HTR-8/SVneo (cell line): Measurements from ENCODE around the gene SMAD3.

Experiments
- DNase-seq: peaks from one replicate; pipeline ENCODE4 v3.0.0; 2011; ENCODE audit warnings: low spot score, mixed read lengths; ENCODE audit not compliant: insufficient read length
- FAIRE-seq: peaks from 2 replicates; lab custom pipeline; 2011; peaks lifted over from hg19 to GRCh38; lab: Jason Lieb, UNC

SMAD3 gene

DNA sequence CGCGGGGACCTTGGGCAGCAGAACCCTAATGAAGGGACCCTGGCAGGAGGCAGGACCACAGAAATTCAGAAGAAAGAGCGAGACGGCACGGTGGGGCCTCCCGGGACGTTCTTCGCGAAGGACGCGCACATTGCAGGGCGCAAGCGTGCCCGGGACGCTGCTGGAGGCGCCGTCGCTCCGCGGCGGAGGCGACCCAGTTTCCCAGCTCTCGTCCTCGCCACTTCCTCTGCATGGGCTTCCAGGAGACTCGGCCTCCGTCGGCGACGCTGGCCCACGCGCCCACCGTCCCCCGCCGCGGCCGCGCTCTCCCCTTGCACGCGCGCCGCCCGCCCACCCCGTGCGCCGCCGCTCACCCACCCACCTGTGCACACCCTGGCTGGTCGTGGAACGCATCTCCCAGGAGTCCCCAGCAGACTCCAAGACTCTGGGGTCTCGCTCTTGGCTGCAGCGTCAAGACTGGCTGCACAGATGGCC is 31.8 kb upstream of the SMAD3 start:
- DNase-seq (no peak), FAIRE-seq (no peak)

DNA sequence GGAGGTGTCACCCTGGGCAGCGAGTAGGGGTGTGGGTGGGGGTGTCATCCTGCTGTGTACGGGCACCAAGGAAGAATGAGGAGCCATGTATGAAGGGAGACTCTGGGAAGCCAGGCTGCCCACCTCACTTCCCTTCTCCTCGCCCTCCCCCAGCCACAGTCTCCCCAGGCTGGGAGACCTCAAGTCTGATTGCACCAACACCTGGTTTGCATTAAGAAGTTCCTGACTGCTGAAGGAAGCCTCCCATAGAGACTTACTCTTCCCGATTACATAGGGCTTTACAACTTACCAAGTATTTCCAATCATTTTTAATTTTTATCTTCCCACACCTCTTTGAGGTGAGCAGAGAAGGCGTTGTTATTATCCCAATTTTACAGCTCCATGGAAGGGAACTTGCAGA is 29.5 kb upstream of the SMAD3 start:
- DNase-seq, result no peak
- no peak for FAIRE-seq

DNA sequence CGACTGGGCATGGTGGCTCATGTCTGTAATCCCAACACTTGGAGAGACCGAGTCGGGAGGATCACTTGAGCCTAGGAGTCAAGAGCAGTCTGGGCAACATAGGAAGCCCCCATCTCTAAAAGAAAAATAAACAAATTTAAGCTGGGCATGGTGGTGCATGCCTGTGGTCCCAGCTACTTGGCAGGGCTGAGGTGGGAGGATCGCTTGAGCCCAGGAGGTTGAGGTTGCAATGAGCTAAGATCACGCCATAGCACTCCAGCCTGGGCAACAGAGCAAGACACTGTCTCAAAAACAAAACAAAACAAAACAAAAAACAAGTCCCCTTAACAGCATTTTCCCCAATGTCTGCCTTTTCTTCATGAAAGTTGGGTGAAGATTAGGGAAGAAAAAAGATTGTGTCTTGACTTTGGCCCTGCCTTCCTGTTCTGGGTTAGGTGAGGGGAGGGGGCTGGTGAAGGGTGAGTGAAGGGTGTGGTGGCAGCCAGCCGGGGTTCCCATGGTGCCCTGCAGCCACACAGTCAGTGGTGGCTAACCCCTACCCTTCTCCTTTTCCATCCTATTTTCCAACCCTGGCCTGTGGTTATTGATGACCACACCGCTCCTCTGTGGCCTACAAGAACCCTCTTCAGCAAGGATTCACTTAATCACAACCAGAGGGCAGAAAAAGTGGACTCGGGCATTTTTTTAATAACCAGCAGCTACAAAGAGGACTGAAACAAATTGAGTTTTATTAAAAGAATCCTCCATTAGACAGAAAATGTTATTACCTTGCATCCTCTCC is 28.4 kb upstream of the SMAD3 start:
- DNase-seq (no peak), FAIRE-seq (no peak)

DNA sequence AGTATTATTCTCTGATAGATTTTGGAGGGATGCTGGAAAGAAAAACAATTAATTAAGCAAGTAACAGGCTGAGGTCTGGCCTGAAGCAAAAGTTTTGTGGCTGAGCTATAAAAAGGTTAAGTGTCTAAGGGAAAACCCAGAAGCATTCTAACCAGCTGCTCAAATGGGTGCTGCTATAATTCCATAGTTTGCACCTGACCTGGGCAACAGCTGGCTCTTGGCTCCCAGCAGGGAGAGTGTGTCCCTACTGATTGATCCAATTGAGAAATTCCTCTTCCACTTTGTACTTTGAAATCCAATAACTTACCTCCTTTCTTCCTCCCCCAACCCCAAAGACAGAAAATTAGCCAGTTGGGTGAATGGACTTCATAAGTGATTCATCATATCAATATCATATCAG is 27.7 kb upstream of the SMAD3 start:
- DNase-seq (no peak), FAIRE-seq (no peak)

DNA sequence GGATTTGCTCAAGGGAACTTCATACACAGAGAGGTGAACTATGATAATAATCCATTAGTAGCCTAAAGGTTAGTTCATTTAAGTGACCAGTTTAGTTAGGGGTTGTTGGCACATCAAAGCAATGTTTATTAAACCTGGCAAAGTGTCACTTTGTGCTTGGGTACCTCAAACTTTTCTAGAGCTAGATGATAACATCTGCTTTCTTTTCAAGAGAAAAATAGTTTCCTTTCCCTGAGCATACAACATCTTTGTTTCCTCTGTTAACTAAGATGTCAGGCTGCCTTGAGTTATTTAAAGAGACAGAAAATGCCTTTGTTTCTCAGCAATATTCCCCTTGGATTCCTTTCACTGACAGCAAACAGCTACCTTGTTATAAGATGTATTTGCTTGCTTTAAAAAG is 26.7 kb upstream of the SMAD3 start:
- FAIRE-seq (no peak), DNase-seq (no peak)

DNA sequence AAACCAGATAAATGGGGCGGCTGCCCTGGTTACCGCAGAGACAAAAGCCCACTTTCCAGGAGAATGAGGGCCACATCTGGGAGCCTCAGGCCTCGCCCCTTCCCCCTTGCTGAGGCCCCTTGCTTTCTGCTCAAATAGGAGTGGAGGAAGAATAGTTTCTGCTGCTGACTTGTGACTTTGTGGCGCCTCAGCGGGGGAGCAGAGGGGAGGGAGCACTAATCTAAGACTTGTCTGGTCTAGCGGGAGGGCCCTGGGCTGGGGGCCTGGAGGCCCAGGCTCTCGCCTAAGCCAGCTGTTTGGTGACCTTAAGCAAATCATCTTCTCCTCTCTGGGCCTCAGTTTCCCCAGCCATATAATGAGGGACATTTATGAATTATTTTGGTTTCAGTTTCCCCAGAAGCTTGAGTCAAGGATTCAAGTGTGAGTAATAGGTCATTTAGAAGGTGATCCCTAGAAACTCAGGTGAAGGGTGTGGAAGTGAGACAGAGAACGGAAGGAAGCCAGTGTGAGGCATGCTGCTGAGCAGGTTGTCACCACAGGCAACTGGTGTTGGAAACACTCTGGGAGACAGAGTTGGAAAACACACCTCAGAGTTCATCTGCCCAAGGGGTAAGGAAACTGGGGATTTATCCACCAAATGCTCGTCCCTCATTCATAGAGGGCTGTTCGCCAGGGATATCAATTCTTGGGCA is 25.9 kb upstream of the SMAD3 start:
- DNase-seq (no peak), FAIRE-seq (no peak)

DNA sequence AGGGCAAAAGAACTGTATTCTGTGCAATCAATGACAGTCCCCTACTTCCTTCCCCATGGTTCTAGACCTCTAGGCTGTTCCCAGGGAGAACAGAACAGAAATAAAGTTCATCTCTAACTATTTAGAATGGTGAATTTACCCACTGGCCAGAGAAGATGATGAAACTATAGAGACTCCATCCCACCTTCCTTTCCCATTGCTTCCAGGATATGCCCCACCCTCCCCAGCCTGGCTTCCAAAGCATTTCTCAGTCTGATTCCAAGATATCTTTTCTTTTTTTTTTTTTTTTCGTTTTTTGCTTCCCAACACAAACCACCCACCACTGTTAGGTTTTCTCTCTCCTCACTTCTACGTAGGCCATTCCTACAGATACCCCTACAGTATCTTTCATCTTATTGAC is 25.1 kb upstream of the SMAD3 start:
- DNase-seq (no peak), FAIRE-seq (no peak)

DNA sequence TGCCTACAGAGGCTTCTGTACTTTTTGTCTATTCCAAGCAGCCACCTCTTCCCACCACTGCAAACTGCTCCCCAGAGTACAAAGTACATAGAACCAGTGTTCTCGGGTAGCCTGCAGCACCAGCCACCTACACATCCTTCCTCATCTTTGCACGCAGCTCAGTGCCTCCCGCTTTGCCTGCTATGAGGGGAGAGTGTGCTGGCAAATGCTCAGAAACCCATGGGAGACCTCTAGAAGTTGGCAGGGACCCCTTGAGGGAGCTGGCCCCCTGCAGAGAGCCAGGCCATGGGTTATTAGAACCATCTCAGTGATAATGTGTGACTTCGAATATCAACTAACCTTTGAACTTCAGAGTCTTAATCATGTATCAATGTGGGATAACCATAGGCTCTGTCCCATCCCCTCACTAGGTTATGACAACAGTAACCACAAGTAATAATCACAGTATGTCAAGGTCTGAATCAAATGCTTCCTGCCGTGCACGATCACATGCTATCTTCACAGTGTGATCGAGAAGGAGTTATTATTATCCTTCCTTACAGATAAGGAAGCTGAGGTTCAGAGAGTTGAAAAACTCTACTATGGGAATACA is 22.8 kb upstream of the SMAD3 start:
- FAIRE-seq (no peak), DNase-seq (no peak)

DNA sequence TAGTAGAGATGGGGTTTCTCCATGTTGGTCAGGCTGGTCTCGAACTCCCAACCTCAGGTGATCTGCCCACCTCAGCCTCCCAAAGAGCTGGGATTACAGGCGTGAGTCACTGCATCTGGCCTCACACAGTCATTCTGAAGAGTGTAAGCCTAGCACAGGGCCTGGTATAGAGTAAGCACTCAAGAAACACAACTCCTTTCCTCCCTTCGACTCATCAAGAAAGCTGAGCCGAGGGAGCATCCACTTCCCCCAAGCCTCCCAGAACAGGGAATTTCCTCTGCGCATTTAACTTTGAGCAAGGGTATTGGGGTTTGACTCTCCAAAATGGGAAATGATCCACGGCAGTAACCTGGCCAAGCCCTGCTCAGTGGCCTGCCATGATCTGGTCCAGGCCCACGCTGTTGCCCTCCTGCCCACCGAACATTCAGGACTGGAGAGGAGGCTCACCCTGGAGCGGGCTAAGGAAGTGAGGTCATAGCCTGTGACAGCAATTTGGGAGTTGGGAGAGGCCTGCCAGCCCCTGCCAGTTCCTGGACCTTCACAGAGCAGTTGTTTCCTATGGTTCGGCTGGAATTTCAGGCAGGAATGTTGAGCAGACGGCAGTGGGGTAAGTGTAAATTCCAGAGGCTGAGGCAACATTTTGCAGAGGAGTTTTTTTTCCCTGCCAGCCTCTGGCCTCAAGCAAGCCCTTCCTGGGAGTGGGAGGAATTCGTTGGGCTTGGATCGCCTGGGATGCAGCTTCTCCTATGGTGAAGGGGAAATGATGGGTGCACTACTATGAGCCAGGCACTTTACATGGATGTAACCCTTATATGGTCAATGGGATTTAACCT is 21.2 kb upstream of the SMAD3 start:
- peak; percentile 88 for FAIRE-seq
- DNase-seq, result peak; percentile 63

DNA sequence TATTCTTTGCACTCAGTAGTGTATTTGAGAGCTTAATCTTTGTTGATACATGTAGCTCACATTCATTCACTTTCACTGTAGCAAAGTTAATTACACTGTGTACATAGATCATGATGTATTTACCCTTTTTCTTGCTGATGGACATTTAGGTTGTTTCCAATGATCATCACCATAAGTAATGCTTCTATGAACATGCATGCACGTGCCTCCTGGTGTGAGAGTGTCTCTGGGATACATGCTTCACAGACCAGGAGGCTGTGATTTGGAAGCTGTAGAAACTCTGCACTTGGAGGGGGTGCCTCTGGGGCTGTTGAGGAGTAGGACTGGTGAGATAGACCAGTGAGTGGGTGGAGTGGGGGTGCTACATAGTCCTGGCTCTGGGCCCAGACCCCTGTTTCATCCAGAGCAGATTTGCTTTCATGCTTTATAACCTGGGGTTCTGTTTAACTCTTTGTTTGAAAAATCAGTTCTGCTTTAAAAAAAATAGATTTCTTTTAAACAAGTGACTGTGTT is 18.2 kb upstream of the SMAD3 start:
- DNase-seq (no peak), FAIRE-seq (no peak)

DNA sequence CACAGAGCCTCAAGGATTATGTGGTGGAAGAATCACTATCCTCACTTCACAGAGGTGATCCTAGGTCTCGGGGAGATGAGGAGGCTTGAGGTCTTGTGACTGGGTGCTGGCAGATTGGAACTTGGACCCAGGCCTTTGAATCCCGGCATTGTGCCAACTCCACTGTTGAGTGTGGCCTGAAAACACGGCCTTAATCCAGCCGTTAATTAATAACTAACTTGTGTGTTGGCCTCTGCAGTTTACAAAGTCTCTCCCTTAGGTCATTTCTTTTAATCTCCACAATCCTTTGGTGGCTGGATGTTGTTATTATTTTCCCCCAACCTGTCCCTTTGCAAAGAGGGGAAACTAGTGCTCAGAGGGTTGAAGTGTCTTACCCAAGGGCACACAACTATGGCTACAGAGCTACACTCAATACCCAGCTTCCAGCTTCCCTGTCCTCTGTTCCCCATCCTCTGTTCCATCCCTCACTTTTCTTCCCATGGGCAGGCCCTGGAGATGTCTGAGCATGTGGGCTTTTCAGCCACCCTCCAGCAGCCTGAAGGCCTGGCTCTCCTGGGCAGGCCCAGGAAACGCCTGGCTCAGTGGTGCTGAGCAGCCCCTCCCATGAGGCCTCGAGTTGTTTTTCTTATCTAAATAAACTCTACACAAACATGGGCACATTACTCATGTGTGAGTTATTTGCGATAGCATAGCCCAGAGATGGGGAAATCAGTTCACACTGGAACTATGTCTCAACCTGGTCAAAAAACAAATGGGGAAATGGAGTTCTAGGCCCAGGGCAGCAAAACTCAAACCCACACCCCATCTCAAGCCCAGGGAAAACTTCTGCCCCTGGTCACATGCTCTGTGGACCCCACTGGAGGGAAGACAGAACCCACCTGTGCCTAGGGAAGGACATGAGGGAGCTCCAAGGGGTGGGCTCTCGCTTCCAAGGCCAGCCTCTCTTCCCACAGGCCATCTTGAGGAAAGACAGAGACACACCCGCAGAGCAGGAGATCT is 16.8 kb upstream of the SMAD3 start:
- FAIRE-seq (no peak), DNase-seq (no peak)

DNA sequence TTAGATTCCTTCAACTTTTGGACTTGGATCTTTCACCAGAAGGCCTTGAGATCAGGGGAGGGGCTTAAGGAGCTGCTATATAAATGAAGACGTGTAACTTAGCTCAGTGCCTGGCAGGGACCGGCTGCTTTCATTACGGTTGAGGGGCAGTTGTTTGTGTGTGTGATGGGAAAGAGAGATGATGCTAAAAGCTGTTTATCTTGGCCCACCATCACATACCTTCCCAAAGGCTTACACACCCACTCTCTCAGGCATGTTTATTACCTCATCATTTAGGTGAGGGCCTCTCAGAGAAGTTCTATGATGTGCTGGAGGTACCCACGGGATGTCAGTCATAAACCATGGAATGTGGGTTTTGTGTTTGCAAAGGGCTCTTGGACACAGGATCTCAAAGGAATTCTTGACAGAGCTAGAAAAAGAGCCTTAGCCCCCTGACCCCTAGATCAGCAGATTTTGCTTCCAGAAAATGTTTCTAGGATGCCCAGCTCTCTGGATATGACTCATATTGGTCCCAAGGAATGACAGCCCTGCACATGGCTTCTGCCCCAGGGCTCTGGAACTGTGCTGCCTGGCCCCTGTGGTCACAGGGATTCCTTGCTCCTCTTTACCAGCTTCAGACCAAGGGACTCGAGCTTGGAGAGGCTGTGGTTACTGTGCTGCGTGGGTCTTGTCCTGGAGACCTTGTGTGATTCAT is 15.9 kb upstream of the SMAD3 start:
- no peak for FAIRE-seq
- DNase-seq, result peak; percentile 56

DNA sequence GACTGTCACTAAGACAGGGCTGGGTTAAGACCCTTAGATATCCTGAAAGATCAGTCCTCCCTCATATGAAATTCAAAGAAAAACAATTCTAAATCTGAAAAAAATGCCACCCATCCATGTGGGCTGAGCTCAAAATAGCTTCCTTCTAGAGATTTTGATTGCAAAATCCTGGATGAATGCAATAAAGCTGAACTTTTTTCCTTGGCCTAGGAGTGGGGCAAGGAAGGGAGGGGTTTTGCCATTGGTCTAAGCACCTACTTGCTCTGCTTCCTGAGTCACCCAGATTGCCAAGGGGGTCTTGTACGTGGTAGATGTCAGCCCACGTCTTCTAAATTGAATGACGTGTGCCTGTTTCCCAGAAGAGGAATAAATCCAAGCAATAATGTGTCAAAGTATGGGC is 15.3 kb upstream of the SMAD3 start:
- no peak for DNase-seq
- FAIRE-seq, result no peak

DNA sequence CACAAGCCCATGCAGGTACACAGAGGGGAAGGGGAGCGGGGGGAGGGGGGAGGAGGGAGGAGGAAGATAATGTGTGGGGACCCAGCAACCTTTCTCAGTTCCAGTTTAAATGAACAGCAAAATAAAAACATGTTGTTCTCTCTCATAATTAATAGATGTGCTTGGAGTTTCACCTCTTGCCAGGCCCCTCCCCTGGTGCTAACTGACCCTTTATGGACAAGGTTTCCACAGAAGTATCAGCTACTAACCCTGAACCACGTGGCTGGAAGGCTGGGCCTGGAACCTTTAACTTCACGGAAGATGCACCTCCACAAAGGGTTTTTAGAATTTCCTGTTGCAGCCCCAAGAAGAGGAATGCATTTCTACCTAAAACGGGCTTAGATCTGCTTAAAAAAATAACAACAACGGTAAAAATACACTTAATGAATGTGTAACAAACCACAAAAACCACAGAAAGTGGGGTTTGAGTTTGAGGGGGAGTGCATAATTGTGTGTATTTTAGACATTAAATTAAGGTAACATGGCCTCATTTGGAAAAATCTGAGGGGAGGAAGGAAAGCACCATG is 14.8 kb upstream of the SMAD3 start:
- no peak for DNase-seq
- no peak for FAIRE-seq

DNA sequence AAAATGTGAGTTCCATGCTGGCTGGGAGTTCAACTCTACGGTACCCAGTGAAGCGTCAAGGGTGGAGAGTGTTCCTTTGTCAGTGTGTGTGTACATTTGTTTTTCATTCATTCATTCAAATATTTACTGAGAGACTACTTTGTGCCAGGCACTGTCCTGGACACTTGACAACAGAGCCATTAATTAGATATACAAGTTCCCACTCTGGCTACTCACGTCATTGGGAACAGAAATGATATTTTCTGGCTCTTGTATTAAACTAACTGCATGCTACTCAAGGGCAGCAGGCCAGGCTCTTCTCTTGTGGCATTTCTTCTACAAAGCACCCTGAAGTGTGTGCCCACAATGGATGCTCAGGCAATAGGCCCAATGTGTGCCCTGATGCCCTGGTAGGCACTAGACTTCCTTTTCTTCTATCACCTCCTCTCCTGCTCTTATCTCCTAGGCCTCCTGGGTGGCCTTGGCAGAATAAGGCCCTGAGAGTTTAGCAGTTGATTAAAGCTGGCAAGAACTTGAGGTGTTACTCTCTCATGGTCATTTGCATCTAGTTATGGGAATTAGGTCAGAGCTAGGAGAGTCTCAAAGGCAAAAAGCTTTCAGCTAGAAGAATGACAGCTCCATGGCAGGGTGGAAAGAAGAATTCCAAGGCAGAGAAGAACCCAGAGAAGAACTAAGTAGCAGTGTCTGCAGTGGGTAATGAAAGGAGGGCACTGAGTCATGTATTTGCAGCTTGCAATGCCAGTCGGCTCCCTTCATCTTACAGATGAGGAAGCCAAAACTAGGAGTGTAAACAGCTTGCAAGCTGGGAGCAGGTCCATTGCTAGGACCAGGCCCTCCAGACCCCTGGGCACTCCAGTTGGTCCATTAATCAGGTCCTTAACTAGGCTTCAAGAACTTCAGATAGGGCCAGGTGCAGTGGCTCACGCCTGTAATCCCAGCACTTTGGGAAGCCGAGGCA is 14.0 kb upstream of the SMAD3 start:
- no peak for FAIRE-seq
- DNase-seq, result no peak

DNA sequence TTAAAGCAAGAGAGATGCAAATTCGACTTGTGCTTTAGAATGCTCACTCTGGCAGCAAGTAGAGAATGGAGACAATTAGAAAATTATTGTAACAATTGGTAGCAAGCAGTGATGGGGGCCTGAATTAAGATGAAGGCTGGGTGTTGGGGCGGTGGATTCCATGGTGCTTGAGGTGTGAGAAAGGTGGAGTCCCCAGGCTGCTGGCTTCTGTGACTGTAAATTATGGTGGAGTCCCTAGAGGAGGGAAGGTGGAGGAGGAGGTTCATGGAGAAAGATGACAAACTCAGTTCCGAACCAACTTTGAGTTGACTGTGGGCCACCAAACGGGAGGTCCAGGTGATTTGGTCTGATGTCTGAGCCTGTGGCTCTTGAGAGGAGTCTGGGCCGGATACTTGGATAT is 10.7 kb upstream of the SMAD3 start:
- FAIRE-seq (no peak), DNase-seq (no peak)

DNA sequence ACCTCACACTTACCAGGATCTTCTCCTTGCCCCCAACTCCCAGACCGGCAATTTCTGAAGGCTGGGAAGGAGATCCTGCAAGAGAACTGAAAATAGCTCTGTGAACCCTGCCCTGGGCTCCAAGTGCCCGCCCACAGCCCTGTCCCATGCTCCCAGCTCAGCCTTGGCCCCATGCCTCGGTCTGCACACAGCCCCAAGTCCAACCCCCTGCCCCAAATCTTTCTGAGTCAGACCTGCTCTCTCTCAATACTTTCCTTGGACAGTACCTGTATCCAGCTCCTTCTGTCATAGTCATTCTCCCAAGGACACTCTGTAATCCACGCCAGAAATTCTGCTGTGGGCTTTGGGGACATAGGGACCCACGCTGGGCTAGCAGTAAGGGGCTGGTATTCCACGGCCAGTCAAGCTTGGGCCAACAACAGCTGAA is 6.3 kb upstream of the SMAD3 start:
- no peak for DNase-seq
- FAIRE-seq, result no peak
